ENCODE measurements around the gene EIF2B2.
A peak's percentile ranks its signal among the peaks of the same experiment; 100 is the strongest.

The EIF2B2 gene

GRCh38 chr14:75022655-75023054, 19.9 kb downstream of the EIF2B2 start:
- TF ChIP-seq, protein P1, sequence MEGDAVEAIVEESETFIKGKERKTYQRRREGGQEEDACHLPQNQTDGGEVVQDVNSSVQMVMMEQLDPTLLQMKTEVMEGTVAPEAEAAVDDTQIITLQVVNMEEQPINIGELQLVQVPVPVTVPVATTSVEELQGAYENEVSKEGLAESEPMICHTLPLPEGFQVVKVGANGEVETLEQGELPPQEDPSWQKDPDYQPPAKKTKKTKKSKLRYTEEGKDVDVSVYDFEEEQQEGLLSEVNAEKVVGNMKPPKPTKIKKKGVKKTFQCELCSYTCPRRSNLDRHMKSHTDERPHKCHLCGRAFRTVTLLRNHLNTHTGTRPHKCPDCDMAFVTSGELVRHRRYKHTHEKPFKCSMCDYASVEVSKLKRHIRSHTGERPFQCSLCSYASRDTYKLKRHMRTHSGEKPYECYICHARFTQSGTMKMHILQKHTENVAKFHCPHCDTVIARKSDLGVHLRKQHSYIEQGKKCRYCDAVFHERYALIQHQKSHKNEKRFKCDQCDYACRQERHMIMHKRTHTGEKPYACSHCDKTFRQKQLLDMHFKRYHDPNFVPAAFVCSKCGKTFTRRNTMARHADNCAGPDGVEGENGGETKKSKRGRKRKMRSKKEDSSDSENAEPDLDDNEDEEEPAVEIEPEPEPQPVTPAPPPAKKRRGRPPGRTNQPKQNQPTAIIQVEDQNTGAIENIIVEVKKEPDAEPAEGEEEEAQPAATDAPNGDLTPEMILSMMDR (IDR thresholded peaks at IDR 0.05; ENCODE audit: low read depth, low read length), result peak; percentile 31
- H3K4me3 ChIP-seq (replicated peaks in 1 of 2; ENCODE audit: low read depth in 2 of 2, low read length in 2 of 2), result no peak overlapping the region
- peak in 1 of 2 donors; percentile 17 for DNase-seq (ENCODE audit: low read depth in 2 of 2)

DNA sequence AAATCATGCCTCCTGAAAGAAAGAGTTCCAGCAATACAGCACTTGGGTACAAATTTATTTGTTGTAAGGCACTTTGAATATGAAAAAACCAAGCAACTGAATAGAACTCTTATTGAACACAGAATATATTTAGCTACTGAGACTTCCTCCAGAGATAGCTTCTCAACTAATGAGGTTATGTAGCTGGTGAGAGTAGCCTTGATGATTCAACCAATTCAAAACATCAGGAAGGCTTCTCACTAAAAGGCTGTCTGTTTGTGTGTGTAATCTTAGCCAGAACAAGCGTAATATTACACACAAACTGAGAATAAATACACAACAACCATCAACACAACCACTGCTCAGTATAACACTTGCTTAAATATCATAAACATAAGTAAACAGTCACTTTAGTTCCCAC, 20.4 kb downstream of the EIF2B2 start:
- TF ChIP-seq, protein P1 (IDR thresholded peaks at IDR 0.05; ENCODE audit: low read depth, low read length), result no peak
- peak in 1 of 2 donors; percentile 28 for DNase-seq (ENCODE audit: low read depth in 2 of 2)
- no peak overlapping the region for H3K4me3 ChIP-seq (replicated peaks in 1 of 2; ENCODE audit: low read depth in 2 of 2, low read length in 2 of 2)

DNA sequence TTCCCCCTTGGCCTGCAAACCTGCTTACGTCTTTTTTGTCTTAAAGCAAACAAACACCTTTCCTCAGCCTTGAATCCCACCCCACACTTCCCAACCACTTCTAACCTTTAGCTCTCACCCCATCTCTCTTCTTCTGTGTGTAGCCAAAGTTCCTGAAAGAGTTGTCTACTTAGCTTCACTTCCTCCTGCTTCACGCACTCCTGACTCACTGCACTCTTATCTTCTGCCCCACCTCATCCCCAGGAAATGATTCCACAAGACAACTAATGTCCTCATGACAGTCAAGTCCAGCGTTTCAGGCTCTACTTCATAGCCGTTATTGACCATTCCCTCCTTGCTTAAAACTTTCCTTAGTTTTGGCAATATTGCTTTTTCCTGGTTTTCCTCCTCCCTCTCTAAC, 22.4 kb downstream of the EIF2B2 start:
- H3K4me3 ChIP-seq (replicated peaks in 1 of 2; ENCODE audit: low read depth in 2 of 2, low read length in 2 of 2), result no peak overlapping the region
- TF ChIP-seq, protein P1 (IDR thresholded peaks at IDR 0.05; ENCODE audit: low read depth, low read length), result no peak

DNA sequence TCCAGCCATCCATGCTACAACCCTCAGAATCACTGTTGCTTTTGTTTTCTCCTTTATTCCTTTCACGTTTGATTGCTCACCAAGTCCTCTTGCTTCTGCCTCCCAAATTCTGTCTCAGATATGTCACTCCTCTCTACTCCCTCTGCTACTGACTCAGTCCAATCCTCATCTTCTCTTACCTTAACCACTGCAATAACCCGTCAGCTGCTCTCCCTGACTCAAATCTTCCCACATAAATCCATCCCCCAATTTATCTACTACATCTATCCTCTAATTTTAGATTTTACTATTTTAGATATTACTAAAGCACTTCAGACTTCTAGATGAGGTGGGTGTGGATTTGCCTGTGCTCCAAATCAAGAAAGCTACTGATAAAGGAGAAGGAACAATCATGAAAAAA, 23.2 kb downstream of the EIF2B2 start:
- TF ChIP-seq, protein P1 (IDR thresholded peaks at IDR 0.05; ENCODE audit: low read depth, low read length), result no peak
- H3K4me3 ChIP-seq (replicated peaks in 1 of 2; ENCODE audit: low read depth in 2 of 2, low read length in 2 of 2), result no peak overlapping the region
- no peak for DNase-seq (ENCODE audit: low read depth in 2 of 2)

More for the DNA sequence above, 22.4 kb downstream of the EIF2B2 start:
- peak; percentile 49 to 67 for DNase-seq (ENCODE audit: low read depth in 2 of 2)

- no peak for DNase-seq (ENCODE audit: low read depth in 2 of 2)
- TF ChIP-seq, protein P1 (IDR thresholded peaks at IDR 0.05; ENCODE audit: low read depth, low read length), result no peak
- no peak overlapping the region for H3K4me3 ChIP-seq (replicated peaks in 1 of 2; ENCODE audit: low read depth in 2 of 2, low read length in 2 of 2)
These were observed 27.4 kb downstream of the EIF2B2 start for GRCh38 chr14:75030147-75030546.

DNA sequence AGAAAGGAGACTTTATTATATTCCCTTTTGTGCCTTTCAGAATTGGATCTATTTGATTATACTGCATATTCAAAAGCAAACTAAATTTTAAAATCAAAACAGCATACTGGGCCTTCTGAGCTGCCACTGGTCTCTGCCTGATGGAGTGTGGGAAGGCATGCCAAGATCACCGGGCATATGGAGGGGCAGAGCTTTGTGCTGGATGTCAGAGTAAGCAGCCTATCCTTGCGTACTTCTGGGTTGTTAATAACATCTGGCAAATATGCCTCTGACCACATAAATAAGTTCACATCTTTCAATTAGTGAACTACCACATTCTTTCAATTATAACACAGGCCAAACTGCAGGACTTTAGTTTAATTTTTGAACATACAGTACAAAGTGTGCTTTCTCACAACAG, 30.2 kb downstream of the EIF2B2 start:
- DNase-seq (ENCODE audit: low read depth in 2 of 2), result no peak
- H3K4me3 ChIP-seq (replicated peaks in 1 of 2; ENCODE audit: low read depth in 2 of 2, low read length in 2 of 2), result no peak overlapping the region
- TF ChIP-seq, protein P1 (IDR thresholded peaks at IDR 0.05; ENCODE audit: low read depth, low read length), result no peak

- DNase-seq (ENCODE audit: low read depth in 2 of 2), result no peak
- TF ChIP-seq, protein P1 (IDR thresholded peaks at IDR 0.05; ENCODE audit: low read depth, low read length), result no peak
- no peak overlapping the region for H3K4me3 ChIP-seq (replicated peaks in 1 of 2; ENCODE audit: low read depth in 2 of 2, low read length in 2 of 2)
These were observed 37.8 kb downstream of the EIF2B2 start for GRCh38 chr14:75040507-75040906.
